GM21360 (cell line): ENCODE results near the gene EIF3J.
"Not testable (repeated sequence)": the region's sequence is repeated elsewhere in the genome, so short reads cannot be mapped to it uniquely, and the experiment has no call there.

Source experiments
- ATAC-seq: cut with Tn5 transposase; IDR thresholded peaks from one replicate; pipeline ENCODE4 v1.9.1; 2021; ENCODE audit warnings: mild to moderate bottlenecking, moderate library complexity; ENCODE audit not compliant: unreplicated experiment

EIF3J gene

DNA sequence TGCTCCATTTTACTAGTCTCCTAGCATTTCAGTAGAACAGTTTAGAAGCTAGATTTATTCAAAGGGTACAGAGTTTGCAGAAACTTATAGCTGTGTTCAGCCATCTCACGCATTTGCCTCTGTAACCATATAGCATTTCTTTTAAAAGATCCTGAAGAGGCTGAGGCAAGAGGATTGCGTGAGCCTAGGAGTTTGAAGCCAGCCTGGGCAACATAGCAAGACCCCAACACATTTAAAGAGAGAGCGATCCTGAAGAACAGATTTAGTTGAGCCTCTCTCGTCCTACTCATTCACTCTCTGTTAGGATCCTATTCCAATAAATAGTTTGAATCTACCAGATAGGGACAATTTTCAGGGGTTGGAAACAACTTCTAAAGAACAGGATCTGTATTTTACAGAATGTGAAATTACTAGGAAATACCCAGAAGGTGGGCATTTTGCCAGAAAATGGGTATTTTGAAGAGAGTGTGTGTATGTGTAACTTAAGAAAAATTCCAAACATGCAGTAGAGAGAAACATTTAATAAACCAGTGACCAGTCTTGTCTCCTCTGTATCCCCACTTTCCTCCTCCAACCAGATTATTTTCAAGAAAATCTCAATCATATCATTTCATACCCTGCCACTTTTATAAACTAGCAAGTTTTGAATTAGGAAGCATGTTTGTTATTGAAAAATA lies 4.5 kb downstream of the EIF3J start:
- no peak for ATAC-seq

DNA sequence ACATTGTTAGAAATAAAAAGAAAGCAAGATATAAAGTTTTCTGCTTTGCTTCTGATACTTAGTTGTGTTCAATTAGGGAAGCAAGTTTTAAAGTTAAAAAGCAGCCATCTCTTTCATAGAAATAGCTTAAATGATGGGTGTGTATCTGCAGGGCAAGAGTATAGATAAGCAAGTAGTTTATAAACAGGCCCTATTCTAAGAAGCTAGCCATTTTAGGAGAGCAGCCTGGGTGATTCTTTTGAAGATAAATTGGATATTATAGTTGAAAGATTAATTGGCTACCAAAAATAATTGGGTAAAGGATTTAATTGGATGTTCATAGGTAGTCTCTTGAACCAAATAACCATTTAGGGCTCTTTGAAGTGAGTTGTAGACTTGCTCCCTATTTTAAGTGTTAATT lies 5.6 kb downstream of the EIF3J start:
- no peak for ATAC-seq

DNA sequence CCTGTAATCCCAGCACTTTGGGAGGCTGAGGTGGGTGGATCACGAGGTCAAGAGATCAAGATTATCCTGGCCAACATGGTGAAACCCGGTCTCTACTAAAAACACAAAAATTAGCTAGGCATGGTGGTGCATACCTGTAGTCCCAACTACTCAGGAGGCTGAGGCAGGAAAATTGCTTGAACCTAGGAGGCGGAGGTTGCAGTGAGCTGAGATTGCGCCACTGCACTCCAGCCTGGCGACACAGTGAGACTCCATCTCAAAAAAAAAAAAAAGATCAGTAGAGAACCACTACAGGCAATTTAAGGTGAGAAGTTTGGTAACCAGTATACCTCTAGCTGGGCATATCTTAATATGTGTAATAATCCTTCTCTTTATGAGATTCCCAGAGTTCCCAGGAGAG lies 7.8 kb downstream of the EIF3J start:
- ATAC-seq = not testable (repeated sequence)

DNA sequence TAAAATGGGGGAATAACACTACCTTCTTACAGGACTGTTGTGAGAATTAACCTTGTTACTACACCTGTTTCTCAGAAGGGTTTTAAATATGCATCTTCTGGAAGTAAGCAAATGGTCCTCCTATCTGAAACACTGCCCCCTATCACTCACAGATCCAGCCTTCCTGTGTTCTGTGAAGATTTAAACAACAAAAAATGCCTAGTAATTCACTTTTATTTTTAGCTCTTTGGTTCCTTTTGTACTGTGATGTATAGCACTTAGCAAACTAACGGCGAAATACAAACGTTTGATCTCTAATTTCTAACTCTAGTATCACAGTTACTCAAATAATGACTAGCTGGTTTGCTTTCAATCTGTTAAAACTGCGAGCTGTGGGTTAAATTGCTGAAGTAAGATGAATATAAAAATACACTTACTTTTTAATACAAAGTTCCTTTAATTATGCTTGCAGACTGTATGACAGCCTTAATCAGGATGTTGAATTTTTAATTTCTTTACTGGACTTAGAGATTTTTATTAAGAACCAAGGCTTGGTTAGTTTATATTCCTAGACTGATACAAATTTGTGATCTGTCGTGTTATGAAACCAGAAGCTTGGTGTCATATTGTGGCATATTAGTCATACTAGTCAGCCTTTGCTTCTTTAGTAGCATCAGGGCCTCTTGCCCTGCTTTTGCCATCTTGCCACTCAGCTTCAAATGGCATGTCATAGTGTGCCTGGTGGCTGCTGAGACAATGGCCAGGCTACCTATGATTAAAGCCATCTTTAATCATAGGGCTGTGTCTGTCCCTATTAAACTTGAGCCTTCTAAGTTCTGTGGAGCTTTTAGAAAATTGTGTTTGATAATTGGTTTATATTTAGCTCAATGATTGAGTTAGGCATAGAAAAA lies 9.2 kb downstream of the EIF3J start:
- peak; percentile 65 for ATAC-seq

GRCh38 chr15:44549152-44549551 lies 12.2 kb downstream of the EIF3J start:
- not testable (repeated sequence) for ATAC-seq

DNA sequence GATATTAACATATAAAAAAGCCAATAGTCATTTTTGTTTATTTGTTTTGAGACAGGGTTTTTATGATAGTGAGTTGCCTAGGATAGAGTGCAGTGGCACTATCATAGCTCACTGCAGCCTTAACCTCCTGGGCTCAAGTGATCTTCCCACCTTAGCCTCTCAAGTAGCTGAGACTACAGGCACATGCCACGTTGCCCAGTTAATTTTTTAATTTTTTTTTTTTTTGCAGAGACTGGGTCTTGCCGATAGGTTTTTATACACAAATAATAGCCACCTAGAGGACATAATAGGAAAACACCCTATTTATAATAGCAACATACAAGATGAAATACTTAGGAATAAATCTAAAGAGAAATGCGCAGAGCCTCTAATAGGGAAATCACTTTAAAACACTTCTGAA lies 13.3 kb downstream of the EIF3J start:
- no peak for ATAC-seq

DNA sequence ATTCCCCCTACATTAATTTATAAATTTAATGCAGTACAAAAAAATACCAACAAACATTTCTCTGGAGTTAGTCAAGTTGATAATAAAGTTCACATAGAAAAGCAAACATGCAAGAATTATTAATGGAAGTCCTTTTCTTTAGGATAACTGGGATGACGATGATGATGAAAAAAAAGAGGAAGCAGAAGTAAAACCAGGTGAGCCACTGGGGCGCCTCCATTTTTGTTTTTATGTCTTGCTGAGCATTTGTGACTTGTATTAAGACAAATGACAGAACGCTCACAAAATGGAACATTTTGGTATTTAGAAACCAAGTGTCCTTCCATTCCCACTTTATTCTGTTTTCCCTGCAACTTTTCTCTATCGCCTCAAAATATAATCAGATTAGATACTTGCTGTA lies 13.8 kb downstream of the EIF3J start:
- ATAC-seq = no peak

DNA sequence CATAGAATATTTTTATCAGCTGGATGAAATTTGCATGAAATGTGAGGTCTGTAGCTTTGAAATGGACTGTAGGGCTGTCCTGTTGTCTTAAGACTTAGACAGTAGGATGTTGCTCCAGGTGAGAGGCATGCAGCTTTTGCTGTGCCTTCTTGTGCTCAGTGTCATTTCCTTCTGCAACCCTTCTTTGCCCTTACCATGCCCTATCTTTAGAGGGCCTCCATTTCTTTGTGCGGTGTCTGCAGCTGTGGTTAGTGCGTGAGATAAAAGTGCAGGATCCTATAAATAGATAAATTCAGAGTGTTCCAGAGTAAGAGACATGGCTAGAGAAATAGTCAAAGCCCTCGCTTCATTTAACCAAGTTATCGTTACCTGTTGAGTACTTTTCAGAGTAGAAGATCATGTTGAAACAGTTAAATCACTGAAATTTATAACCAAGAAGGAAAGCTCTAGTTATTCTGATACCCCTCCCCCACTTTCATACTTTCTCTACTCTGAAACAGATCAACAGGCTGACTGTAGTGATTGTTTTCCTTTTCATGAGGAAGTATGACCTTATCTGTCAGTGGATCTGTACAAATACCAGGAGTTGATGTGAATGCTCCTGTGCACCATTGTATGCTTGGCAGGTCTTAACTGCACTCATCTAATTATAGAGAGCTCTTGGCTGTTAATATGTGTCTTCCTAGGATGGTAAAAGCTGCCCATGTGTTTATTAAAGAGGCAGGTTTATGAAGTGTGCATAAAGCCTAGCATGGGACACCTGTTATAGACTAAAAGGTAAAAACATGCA lies 18.2 kb downstream of the EIF3J start:
- no peak for ATAC-seq

DNA sequence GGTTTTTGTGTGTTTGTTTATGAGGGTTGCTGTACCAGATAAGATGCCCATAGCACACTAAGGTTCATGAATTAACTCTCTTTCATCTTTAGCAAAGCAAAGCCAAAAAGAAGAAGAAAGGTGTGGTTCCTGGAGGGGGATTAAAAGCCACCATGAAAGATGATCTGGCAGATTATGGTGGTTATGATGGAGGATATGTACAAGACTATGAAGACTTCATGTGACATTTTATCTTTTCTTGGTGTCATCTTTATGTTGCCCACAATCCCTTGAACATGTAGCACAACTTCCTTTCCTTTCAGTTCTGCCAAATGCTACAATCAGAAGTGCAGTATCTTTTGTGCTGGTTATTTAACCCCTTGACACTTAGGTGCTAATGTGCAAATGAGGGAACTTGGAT lies 24.0 kb downstream of the EIF3J start:
- not testable (repeated sequence) for ATAC-seq

DNA sequence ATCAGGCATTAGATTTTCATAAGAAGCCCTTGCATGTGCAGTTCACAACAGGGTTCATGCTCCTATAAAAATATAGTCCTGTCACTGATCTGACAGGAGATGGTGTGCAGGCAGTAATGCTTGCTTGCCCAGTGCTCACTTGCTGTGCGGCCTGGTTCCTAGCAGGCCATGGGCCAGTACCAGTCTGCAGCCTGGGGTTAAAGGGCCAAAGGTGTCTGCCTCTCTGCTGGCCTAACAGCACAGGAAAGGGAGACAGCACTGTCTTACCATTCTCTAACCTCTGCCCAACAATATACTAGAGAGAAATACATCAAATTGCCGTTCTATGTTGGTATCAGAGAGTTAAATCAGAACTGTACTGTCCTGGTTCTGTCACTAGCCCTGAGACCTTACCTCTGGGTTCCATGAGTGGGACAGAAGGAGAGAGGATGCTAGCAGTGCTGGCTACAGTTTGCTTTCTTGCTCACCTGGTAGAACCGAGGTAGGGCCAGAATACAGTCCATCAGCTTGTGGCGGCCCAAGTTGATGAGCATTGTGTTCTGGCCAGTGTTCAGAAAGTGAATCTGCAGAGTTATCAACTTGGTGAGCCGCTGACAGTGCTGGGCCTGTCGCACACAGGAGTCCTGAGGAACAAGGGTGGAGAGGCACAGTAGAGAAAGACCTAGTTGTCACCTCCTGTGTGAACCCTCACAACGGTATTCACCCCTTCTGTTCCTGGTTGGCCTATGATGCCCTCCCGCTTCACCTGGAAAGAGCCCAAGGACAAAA lies 28.6 kb downstream of the EIF3J start:
- no peak for ATAC-seq

GRCh38 chr15:44566155-44566540 lies 29.2 kb downstream of the EIF3J start:
- no peak for ATAC-seq

- no peak for ATAC-seq
These were observed 31.4 kb downstream of the EIF3J start for GRCh38 chr15:44568338-44568737.

- ATAC-seq = no peak
These were observed 32.4 kb downstream of the EIF3J start for GRCh38 chr15:44569316-44569715.

DNA sequence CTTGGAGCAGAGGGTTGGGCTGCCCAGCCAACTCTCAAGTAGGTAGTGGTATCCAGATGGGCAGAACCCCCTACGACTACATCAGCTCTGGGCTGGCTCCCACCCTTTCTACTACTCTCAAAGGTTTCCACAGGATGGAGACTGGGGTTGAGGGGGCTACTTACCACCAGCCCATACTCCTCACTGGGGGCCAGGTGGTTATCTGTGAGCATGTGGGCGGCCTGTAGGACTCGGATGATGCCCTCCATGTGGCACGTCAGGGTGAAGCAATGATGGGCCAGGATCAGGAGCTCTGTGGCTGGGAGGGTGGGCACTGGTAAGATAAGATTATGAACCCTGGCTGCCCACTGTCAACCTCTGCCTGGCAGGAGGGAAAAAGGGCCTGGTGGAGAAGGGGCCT lies 33.4 kb downstream of the EIF3J start:
- ATAC-seq = no peak

DNA sequence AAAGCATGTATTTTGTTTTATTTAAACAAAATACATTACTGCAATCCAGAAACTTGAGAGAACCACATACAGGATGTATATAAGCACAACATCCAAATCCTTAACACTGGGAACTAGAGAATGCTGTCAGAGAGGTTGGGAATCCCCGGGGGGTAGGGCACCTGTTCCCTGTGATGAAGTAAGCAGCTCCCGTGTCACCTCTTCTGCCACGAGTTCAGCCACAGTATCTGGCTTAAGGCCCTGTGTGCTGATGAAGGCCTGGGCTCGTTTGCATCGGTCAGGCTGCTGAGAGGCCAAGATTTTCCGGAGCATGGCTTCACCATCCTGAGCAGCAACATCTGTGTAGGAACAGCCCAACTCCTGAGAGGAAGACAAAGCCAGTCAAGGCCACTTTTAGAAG lies 36.4 kb downstream of the EIF3J start:
- no peak for ATAC-seq

GRCh38 chr15:44574734-44575133 lies 37.8 kb downstream of the EIF3J start:
- no peak for ATAC-seq

GRCh38 chr15:44580105-44580504 lies 43.2 kb downstream of the EIF3J start:
- no peak for ATAC-seq

- ATAC-seq = no peak
These were observed 47.3 kb downstream of the EIF3J start for GRCh38 chr15:44584162-44584749.

- no peak for ATAC-seq
These were observed 48.7 kb downstream of the EIF3J start for GRCh38 chr15:44585633-44586032.

DNA sequence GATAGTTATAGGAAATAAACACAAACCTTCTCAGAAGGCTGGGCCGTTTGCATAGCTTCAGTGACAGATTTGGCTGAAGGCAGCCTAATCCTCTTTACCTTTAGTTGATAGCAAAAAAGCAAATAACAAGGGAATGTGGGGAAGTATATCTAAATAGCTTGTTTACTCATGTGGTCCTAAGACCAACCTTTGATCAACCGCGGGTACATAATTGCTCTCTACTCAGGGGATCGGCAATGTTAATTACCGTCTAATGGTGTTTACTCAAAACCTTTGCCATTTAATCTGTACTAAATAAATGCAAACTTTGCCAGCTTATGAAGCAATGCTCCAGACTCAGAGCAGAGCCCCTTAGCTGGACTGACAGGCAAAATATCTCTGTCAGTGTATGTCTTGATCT lies 51.6 kb downstream of the EIF3J start:
- no peak for ATAC-seq
